Germinal center (tissue), 1 donor: ENCODE data around the gene AK2.
"Not testable (repeated sequence)": the region's sequence is repeated elsewhere in the genome, so short reads cannot be mapped to it uniquely, and the experiment has no call there.

Experiments
- DNase-seq: peaks from one replicate; pipeline ENCODE4 v3.0.0; 2012; ENCODE audit warnings: mixed read lengths, low spot score

AK2 gene

DNA sequence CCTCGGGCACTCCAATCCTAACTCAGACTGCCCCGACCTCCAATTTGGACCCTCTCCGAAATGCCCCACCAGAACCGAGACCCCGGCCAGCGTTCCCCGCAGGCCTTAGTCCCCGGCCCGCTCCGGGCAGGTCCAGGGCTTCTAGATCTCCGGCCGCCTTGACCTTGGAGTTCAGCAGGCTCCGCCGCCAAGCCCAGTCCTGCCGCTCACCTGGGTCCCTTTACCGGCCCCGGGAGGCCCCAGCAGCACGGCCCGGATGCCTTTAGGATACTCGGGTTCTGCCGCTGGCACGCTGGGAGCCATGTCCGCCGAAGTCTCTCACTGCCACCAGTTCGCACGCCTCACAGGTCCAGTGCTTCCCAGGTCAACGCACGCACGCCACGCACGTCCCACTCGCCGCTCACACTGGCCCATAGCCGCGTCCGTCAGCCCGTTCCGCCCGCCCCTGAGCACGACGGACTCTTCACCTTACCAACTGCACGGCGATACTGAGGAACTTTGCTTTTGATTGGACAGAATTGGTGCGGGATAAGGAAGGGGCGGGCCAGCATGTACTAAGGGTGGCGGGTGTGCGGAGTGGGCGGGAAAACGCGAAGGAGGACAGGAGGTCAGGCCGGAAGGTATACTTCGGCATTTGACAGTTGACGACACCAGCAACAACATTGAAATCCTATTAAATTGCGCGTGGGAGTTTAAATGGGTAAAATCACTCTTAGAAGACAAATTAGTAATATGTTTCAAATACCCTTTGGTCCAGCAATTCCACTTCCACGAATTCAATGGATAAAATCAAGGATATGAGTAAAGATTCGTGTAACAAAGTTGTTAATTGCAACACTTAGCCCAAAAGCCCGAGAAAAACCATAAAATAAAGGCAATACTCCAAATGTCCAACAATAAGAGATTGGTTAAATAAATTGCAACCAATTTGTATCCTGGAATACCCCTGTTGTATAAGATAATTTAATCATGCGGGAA lies at the start of gene AK2:
AK2 (minus strand) TSS at position 358 of the 978 bp plus-strand sequence; CDS start at position 303, 55 bp downstream.
- peak; percentile 99 for DNase-seq

DNA sequence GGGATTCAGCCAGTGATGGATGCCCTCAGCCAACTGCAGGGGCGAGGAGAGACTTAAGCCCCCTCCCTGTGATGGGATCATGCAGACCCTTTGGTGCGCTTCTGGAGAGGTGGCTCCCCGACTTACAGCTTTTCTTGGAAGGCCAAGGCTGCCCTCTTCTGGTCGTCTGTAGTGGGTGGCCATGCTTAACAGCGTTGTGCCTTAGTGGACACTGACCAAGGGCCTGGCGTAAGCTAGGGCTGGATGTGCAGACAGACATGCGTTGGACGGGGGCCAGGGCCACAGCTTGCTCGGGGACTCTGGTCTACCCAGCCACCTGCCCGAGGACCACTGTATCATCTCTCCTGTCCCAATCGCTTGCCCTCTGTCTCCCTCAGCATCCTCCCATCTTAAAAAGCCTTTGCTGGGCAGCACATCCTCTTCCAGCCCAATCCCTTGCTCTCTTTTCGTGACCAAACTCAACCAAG lies 49.7 kb upstream of the AK2 start:
- no peak for DNase-seq

DNA sequence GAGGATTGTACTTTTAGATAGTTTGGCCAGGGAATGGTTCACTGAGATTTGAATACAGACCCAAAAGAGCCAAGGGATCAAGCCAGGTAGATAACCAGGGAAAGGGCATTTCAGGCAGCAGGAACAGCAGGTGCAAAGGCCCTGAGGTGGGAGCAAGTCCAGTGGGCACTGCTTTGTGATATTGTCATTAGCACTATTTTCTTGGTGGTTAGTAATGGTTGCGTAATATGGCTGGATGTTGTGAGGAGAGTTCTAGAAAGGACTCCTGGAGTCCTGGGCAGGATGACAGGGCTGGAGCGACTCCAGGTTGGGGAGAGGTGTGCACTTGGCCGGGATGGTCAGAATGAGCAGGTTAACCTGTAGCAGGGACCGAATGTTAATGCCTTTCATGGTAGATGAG lies 48.6 kb upstream of the AK2 start:
- DNase-seq = no peak

DNA sequence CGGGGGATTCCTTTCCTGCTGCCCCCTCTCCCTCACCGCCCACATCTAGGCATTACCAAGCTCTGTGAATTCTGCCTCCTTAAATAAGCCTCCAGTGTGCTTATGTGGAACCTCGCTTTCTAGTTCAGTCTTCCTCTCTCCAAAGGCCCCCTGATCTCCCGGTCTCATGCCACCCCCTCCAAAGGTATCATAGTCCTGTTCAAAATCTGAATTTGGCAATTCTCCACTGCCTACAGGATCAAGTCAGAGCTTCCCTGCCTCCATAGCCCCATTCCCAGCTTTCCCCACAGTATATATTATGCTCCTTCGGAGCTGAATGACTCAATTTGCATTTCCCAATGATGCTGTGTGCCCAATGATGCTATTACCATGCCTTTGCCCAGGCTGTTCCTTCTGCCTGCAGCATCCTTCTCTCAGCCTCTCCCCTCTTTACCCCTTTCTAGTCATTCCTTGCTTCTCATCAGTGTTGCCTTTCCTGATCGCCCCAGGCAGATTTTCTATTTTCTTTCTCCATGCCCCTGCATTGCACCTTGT lies 46.0 kb upstream of the AK2 start:
- no peak for DNase-seq

DNA sequence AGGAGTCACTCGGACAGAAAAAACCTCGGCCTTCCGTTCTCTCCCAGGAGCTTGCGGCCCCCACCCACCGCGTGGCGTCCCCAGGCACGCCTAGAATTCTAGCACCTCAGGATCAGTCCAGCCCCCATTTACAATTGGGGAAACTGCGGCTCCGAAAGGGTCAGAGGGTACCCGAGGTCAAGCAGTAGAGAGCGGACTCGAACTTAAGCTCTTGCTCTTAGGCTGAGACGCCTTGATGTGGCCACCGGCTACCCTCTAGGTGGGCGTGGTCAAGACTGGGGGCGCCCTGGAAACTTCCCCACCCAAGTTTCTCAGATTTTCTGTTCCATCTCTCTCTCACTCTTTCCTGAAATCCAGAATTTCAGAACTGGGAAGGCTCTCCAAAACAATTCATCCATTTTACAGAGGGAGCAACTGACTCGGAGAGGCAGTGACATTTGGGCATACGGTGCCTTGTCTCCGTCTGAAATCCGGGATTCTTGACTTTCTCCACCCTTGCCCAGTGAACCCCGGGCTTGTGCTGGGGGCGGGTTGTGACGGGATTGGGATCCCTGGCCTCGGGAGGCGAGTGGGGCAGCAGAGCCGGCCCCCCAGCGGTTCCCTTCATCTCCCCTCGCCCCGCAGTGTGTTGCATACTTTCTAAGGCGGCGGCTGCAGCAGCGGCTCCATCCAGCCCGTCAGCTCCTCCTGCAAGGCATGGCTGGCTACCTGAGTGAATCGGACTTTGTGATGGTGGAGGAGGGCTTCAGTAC lies 45.0 kb upstream of the AK2 start:
- DNase-seq = no peak

DNA sequence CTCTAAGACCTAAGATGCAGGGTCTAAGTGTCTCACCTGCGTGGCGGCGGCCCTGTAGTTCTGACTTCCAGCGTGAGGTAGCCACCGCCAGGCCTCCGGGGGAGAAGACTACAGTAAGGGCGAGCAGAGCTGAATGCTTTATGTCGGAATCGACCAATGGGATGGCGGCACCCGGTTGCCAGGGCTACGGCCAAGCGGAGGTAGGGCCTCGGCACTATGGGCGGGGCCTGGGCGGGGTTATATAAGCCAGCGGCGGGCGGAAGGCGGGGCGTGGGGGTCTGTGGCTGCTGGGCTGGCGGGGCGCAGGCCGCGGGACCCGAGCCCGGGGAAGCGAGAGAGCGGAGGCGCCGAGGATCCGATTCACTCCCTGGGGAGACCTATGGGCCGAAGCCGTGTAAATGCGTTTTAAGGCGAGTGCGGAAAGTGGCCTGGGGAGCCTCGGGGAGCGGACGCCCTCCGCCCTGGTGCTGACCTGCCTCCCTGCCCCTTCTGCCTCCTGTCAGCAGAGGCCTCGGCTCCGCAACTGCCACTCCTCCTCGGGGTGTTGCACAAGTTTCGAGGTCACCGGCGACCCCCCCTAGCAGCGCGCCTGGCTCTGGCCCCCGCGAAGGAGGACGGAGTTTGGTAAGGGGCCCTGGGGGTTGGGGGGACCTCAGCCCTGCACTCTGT lies 44.3 kb upstream of the AK2 start, which contains the start of gene AZIN2:
AZIN2 (plus strand) TSS at position 269 of the 669 bp plus-strand sequence. CDS start 1,097 bp downstream, outside the sequence.
- peak; percentile 97 for DNase-seq

DNA sequence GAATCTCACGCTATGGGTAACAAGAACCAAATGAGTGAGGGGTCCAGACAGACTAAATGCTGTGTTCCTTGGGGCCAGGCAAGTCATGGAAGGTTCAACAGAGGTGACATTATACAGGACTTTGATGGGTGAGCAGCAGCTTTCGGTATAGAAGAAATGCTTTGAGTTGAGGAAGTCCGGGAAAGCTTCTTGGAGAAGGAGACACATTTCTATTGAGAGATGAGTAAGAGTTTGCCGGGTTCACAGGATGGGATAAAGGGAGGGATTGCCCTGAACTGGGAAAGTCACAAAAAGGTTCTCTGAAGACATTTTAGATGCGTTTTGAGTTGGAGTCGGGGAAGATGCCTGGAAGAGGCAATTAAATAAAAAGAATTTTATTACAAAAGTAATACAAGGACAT lies 43.7 kb upstream of the AK2 start:
- no peak for DNase-seq

DNA sequence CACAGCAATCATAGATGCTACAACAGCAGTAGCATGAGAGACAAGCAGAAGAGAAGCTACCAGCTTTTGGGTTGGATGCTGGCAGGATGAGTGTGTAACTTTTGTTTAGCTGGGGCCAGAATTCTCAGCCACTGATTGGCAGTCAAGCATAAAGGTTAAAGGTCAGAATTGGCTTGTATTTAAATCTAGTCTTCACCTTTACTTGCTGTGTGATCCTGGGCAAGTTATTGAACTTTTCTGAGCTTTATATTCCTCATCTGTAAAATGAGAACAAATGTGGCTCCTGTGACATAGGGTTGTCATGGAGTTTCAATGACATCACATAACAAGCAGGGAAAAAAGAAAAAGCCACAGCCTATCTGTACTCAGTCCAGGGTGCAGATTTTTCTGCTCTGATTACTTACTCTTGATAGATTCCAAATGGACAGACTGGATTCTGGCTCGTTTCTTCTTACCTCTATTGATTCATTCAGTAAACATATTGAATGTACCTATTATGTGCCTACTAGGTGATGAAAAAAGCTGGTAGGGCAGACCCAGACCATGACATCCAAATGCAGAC lies 41.4 kb upstream of the AK2 start:
- no peak for DNase-seq

DNA sequence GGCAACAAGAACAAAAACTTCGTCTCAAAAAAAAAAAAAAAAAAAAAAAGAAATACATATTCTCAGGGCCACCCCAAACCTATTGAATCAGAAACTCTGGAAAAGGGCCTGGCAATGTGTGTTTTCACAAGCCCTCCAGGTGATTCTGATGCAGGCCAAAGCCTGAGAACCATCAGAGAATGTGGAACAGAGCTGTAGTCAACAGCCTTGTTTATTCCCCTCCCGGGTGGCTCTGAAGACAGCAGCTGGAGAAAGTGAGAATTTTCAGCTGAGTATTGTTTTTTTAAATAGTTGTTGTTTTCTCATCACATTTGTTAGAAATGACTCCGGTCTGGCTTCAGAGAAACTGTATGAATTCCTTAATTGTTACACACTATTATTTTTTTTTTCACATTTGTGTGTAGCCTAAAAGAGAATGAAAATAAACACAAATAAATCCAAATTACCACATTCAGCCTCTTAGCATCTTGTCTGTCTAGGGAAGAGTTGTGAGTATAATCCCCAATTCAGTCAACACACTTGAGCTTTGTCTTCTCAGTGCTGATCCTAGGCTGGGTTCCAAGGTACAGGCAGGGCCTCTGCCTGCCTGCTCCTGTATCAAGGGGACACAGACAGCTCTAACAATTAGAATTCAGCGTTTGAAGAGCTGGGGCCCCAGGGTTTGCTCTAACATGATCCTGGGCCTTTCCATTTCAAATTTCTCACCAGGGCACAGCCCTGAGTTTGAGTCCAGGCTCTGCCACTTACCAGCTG lies 37.7 kb upstream of the AK2 start:
- DNase-seq = no peak

DNA sequence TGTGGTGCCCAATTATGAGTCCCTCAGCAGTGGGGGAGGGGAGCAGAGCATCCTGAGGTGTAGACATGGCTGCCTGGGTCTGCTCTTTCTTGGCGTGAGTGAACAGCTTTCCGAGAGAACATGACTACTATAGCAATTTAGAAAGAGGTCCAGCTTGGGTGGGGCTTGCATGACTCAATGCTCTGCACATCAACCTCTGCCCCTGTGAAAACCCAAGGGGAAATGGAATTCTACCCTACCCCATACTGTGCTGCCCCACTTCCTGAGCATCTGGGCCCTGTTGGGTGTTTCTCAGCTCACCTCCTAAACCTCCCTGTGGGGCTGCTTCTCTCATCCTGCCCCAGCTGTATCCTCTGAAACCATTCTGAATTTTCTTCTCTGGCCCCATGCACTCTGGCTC lies 36.0 kb upstream of the AK2 start:
- DNase-seq = no peak

DNA sequence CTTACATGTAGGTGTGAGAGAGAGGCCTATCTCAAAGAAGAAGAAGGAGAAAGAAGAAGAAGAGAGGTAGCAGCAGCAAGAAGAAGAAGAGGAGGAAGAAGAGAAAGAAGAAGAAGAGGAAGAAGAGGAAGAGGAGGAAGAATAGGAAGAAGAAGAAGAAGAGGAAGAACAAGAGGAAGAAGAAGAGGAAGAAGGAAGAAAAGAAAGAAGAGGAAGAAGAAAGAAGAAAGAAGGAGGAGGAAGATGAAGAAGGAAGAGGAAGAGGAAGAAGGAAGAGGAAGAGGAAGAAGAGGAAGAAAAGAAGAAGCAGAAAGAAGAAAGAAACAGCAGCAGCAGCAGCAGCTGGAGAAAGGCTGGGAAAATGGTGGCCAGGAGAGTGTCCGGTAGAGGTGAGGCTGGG lies 33.9 kb upstream of the AK2 start:
- no peak for DNase-seq

DNA sequence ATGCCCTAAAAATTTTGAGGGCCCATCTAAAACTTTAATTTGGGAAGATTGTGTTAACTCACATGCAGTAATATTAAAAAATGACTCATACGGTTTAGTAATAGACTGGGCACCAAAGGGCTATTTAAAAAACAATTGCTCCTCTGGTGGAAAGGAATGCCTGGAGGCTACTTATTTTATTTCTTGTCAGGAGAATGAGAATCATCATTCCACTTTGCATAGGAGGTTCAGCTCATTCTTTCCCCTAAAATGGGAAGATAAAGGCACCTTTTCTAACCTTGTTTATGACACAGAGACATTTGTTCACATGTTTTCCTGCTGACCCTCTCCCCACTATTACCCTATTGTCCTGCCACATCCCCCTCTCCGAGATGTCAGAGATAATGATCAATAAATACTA lies 31.4 kb upstream of the AK2 start:
- not testable (repeated sequence) for DNase-seq

DNA sequence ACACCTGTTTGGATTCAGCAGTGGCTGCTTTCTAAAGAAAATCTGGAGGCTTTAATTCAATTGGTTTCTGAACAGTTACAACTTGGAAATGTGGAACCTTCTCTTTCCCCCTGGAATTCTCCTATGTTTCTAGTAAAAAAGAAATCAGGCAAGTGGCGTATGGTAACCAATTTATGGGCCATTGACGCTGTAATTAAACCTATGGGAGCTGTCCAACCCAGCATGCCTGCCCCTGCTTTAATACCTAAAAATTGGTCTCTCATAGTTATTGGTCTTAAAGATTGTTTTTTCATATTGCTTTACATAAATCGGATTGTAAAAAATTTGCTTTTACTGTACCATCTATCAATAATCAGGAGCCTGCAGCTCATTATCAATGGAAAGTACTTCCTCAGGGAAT lies 29.8 kb upstream of the AK2 start:
- not testable (repeated sequence) for DNase-seq

DNA sequence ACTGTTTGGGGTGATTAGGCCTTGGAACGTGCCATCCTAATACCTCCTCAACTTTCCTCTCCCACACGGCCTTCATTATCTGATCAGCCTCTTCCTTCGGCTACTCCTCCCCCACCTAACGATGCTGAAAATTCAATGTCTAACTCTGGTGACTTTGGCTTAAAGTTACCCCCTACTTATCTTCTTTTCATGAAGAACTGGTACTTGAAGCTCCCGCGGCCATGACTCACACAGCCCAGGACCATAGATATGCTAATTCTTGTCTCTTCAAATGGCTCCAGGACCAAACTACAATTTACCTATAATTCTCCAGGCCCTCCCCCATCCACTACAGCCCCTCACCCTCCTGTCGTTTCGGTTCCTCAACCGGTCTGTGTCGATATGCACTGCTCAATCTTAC lies 28.6 kb upstream of the AK2 start:
- no peak for DNase-seq

DNA sequence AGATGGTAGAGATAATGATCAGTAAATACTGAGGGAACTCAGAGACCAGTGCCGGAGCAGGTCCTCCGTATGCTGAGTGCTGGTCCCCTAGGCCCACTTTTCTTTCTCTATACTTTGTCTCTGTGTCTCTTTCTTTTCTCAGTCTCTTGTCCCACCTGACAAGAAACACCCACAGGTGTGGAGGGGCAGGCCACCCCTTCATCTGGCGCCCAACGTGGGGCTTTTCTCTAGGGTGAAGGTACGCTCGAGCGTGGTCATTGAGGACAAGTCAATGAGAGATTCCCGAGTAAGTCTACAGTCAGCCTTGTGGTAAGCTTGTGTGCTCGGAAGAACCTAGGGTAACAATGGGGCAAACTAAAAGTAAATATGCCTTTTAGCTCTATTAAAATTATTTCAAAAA lies 27.6 kb upstream of the AK2 start:
- not testable (repeated sequence) for DNase-seq

DNA sequence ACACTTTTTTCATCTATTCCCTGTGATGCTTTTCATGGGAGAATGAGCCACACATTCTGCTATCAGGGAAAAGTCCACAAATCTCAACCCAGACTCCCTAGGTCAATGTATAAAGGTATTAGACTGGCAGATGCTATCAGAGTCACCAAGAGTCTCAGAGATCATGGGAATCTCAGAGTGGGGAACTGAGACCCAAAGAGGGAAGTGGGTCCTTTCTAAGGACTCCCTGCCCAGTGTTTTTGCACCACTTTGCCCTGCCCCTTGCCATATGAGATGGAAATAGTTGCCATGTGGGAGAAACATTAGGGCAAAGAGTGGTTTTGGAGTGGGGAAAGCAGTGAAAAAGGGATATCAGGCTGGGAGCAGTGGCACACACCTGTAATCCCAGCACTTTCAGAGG lies 25.2 kb upstream of the AK2 start:
- no peak for DNase-seq

DNA sequence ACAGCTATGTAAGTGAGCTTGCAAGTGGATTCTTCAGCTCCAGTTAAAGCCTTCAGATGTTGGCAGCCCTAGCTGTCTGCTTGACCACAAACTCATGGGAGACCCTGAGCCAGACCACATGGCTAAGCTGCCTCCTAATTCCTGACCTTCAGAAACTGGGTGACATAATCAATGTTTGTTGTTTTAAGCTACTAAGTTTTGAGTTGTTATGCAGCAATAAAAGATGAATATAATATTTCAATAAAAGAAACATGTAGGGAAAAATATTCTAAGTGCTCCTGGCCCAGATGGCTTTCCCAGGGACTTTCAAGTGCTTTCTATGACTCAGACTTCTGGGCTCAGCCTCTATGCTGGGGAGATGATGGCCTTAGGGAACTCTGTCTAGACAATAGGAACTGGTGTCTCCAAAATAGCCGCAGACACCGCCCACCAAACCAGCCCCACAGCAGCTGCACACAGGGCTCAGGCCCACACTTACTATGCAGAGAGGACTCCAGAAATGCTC lies 23.9 kb upstream of the AK2 start:
- DNase-seq = no peak

DNA sequence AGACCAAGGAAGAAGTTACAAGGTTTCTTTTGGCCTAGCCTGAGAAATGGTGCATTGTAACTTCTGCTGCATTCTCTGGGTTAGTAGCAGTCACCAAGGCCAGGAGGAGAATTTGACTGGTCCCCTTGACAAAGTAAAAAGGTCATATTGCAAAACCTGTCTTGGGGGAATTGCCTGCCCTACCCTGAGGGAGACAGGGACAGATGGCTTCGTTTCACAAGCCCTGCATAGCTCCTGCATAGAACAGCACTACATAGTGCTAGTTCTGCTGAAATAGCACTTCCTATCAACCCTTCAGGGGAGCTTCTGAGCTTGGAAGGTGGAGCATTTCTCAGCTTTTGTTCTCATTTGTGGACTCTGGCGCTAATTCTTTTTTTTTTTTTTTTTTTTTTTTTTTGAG lies 20.4 kb upstream of the AK2 start:
- no peak for DNase-seq

DNA sequence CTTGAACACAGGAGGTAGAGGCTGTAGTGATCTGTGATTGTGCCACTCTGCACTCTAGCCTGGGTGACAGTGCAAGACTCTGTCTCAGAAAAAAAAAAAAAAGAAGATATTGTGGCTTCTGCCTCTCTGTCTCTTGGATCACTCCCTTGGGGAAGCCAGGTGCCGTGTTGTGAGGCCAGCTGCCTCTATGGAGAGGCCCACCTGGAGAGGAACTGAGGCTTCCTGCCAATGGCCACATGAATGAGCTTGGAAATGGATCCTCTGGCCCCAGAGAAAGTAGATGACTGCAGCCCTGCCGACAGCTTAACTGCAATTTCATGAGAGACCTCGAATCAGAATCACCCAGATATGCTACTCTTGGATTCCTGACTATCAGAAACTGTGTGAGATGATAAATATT lies 19.7 kb upstream of the AK2 start:
- no peak for DNase-seq

DNA sequence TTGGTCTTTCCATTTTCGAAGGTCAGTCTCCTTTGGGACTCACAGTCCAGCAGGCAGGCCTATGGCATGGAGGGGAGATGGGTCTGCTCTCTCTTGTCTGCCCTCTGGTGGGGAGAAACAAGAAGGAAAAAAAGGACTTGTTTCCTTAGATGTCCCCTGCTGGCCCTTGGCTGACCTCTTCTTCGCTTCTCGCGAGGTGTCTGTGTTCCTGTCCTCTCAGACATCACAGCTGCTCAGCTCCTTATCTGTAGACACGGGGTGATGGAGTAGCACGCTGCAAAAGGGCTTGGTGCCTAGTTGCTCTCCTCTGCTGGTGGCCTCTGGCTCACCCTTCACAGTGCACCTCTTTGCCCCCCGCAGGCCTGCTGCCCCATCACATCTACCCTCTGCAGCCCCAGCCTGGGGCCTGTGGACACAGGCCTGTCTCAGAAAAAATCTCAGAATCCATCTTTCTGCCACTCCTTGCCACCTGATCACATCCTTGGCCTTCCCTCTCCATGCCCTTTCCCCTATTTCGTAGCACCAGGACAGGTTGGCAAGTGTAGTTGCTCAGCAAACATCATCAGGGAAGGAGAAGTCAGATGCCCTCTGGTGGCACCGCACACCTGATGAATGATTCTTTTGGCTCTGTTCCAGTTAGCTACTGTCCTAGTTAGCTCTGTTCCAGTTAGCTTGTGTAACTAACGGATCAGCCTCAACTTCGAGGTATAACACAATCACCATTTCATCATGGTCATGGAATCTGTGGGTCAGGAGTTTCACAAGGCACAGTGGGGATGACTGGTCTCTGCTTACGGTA lies 18.7 kb upstream of the AK2 start:
- peak; percentile 38 for DNase-seq
